Neuron (in vitro differentiated cells): ENCODE data around the gene MUC21.

Experiments used
- H2AFZ ChIP-seq: one replicate; pipeline ENCODE4 v1.6.1; 2013; ENCODE audit warnings: low read depth, mild to moderate bottlenecking, inconsistent platforms, low read length, moderate library complexity
- H3K27me3 ChIP-seq: one replicate; pipeline ENCODE4 v1.6.1; 2013; ENCODE audit warnings: low read length; ENCODE audit not compliant: insufficient read depth
- H3K36me3 ChIP-seq: one replicate; pipeline ENCODE4 v1.6.1; 2013; ENCODE audit warnings: low read length; ENCODE audit not compliant: insufficient read depth
- H3K4me1 ChIP-seq: one replicate; pipeline ENCODE4 v1.6.1; 2013; ENCODE audit warnings: low read length; ENCODE audit not compliant: insufficient read depth
- H3K4me3 ChIP-seq: 2 replicates; pipeline ENCODE4 v1.5.1; 2013; ENCODE audit warnings: mild to moderate bottlenecking, low read length, moderate library complexity
- H3K9me3 ChIP-seq: one replicate; pipeline ENCODE4 v1.6.1; 2013; ENCODE audit warnings: low read length

MUC21 gene

GRCh38 chr6:30983439-30983838 is at the start of gene MUC21:
MUC21 (plus strand) TSS chr6:30983718; CDS start chr6:30983959, 241 bp downstream.
- Histone ChIP-seq H3K36me3 (no peaks in the 10 kb centered on the region), H3K4me1 (no peaks in the 10 kb centered on the region), H2AFZ (no peak within 1 kb of the TSS), H3K9me3 (no peaks in the 10 kb centered on the region), H3K27me3 (no peaks in the 10 kb centered on the region), H3K4me3 (no peak within 1 kb of the TSS)

GRCh38 chr6:30935018-30935417 is 48.5 kb upstream of the MUC21 start:
- H2AFZ ChIP-seq, result no peak overlapping the region
- no peaks in the 10 kb centered on the region for H3K36me3 ChIP-seq
- no peaks in the 10 kb centered on the region for H3K4me1 ChIP-seq
- no peak overlapping the region for H3K4me3 ChIP-seq
- peaks cover 10% of the 10 kb centered on the region for H3K27me3 ChIP-seq
- no peaks in the 10 kb centered on the region for H3K9me3 ChIP-seq

DNA sequence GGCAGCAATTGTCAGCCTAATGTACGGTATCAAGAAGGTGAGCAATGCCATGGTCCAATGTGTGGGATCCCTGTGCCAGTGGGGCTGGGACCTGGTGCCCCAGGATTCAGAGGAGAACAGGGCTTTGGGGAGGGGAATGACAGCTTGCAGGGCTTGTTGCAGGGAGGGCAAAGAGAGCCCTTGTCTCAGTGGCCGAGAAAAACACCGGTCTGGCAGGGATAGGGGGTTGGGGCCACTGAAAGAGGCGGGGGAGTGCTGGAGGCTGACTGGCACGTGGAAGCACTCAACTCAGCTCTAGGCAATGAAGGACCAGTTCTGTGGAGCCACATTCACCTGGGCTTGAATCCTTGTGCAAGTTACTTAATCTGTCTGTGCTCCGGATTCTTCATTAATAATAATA is 46.3 kb upstream of the MUC21 start:
- Histone ChIP-seq H2AFZ (no peak overlapping the region), H3K4me1 (peaks cover 2% of the 10 kb centered on the region), H3K27me3 (peaks cover 10% of the 10 kb centered on the region), H3K36me3 (no peaks in the 10 kb centered on the region), H3K4me3 (no peak overlapping the region), H3K9me3 (no peaks in the 10 kb centered on the region)

DNA sequence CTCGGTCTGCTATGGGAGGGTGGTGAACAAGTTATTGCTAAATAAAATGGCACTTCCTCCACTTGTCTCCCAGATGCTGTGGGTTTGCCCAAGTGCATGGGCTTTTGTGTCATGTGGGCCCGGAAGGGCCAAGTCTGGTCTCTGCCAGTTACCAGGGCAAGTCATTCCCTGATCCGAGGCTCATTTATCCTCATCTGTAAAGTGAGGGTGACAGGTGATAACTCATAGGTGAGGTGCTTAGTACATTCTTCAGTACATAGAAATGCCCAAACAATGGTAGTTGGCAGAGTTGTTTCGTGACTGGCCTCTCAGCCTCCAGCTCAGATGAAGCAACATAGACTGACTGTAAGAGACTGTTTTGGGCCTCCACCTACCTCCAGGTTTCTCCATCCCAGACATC is 44.8 kb upstream of the MUC21 start:
- Histone ChIP-seq H3K4me3 (no peak overlapping the region), H2AFZ (no peak overlapping the region)

DNA sequence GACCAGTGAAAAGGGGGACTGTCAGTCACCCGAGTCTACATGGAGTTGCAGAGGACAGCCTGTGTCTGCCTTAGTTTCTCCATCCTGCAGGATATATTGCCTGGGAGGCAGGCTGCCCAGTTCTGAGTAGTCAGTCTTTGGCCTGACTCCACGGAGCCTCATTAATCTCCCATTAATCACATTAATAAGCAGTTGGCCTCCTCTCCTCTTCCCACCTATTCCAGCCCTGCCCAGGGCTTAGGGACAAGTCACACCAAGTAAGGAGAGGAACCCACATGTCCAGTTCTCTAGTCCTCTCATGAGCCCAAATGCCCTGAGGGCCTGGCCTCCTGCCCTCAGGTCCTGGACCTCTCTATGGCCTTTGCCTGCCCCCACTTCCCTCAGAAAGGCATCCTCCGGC is 44.0 kb upstream of the MUC21 start:
- peaks cover 8% of the 10 kb centered on the region for H3K4me1 ChIP-seq
- H3K27me3 ChIP-seq, result peaks cover 6% of the 10 kb centered on the region
- no peaks in the 10 kb centered on the region for H3K36me3 ChIP-seq
- H3K4me3 ChIP-seq, result no peak overlapping the region
- no peaks in the 10 kb centered on the region for H3K9me3 ChIP-seq
- H2AFZ ChIP-seq, result no peak overlapping the region

More for the DNA sequence above, 44.8 kb upstream of the MUC21 start:
- no peaks in the 10 kb centered on the region for H3K36me3 ChIP-seq
- H3K9me3 ChIP-seq, result no peaks in the 10 kb centered on the region
- peaks cover 6% of the 10 kb centered on the region for H3K27me3 ChIP-seq
- H3K4me1 ChIP-seq, result peaks cover 8% of the 10 kb centered on the region

DNA sequence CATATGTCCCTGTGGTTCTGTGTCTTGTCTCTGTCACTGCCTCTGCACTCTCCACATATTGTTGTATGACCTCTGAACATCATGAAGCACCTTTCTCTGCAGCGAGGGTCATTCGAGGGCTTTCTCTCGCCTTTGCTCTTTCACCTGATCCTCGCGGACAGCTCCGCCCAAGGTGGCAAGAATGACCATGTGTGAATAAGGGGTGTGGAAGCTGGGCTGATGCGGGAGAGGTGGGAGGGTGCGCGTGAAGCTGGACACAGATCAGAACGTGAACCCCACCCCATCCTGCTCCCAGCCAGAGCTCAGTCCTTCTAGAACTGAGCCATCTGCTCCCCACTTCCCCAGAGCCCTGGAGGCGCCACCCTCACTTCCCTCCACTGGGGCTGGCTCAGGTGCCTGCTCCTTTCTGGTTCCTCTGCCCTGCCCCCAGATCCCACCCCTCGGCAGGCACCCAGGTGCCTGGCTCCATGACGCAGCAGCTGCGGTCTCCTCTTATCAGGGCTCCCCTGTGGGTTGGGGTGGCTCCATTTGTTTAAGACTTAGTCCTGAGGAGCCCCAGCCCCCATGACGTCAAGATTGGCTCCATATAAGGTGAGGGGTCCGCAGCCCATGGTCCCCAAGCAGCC is 43.0 kb upstream of the MUC21 start, which contains the start of gene MUCL3:
MUCL3 (plus strand) TSS at position 613 of the 626 bp plus-strand sequence. CDS start 27 bp downstream, outside the sequence.
- no peak within 1 kb of the TSS for H2AFZ ChIP-seq
- no peaks in the 10 kb centered on the region for H3K9me3 ChIP-seq
- peaks cover 6% of the 10 kb centered on the region for H3K27me3 ChIP-seq
- H3K4me1 ChIP-seq, result peaks cover 8% of the 10 kb centered on the region
- H3K36me3 ChIP-seq, result no peaks in the 10 kb centered on the region
- H3K4me3 ChIP-seq, result no peak within 1 kb of the TSS

- Histone ChIP-seq H2AFZ (no peak overlapping the region), H3K27me3 (no peaks in the 10 kb centered on the region)
Observed at GRCh38 chr6:30942338-30943060, 41.0 kb upstream of the MUC21 start.

GRCh38 chr6:30944051-30944450 is 39.5 kb upstream of the MUC21 start:
- no peaks in the 10 kb centered on the region for H3K27me3 ChIP-seq
- H3K36me3 ChIP-seq, result no peaks in the 10 kb centered on the region
- no peak overlapping the region for H3K4me3 ChIP-seq
- no peaks in the 10 kb centered on the region for H3K9me3 ChIP-seq
- H2AFZ ChIP-seq, result no peak overlapping the region
- H3K4me1 ChIP-seq, result peaks cover 8% of the 10 kb centered on the region

More at GRCh38 chr6:30942338-30943060, 41.0 kb upstream of the MUC21 start:
- H3K4me1 ChIP-seq, result peaks cover 8% of the 10 kb centered on the region
- no peak overlapping the region for H3K4me3 ChIP-seq
- no peaks in the 10 kb centered on the region for H3K9me3 ChIP-seq
- no peaks in the 10 kb centered on the region for H3K36me3 ChIP-seq

DNA sequence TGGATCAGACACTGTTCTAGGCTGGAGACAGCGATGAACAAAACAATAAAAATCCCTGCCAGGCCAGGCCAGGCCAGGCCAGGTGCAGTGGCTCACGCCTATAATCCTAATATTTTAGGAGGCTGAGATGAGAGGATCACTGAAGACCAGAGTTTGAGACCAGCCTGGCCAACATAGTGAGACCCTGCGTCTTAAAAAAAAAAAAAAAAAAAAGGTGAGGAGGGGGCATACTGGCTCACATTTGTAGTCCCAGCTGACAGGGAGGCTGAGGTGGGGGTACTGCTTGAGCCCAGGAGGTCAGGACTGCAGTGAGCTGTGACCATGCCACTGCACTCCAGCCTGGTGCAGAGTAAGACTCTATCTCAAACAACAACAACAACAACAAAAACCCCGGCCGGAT is 38.2 kb upstream of the MUC21 start:
- Histone ChIP-seq H3K27me3 (no peaks in the 10 kb centered on the region), H2AFZ (no peak overlapping the region), H3K36me3 (no peaks in the 10 kb centered on the region), H3K4me1 (peaks cover 8% of the 10 kb centered on the region), H3K4me3 (no peak overlapping the region), H3K9me3 (peaks cover 3% of the 10 kb centered on the region)

DNA sequence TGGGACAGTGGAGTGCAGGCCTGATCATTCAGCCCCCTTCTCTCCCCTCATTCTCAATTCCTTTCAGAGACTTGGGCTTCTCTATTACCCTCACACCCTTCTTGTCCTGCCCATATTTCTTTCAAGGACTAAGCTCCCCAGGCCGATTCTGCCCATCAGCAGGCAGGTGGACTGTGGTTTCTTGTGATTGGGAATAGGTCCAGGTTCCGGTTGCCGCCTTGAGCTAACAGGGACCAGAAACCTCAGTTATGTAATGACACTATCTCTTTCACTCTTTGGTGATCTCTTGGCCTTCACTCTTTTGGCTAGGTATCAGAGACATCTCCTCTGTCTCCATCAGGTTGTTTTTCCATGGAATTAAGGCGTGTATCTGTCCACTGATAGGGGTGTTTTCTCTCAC is 36.3 kb upstream of the MUC21 start:
- H3K36me3 ChIP-seq, result no peaks in the 10 kb centered on the region
- no peak overlapping the region for H2AFZ ChIP-seq
- peaks cover 3% of the 10 kb centered on the region for H3K9me3 ChIP-seq
- H3K4me1 ChIP-seq, result peaks cover 6% of the 10 kb centered on the region
- peaks cover 1% of the 10 kb centered on the region for H3K27me3 ChIP-seq
- H3K4me3 ChIP-seq, result no peak overlapping the region

- Histone ChIP-seq H3K4me3 (no peak overlapping the region), H3K27me3 (peaks cover 10% of the 10 kb centered on the region), H2AFZ (no peak overlapping the region), H3K9me3 (peaks cover 3% of the 10 kb centered on the region), H3K4me1 (no peaks in the 10 kb centered on the region), H3K36me3 (no peaks in the 10 kb centered on the region)
Observed at GRCh38 chr6:30948811-30949210, 34.7 kb upstream of the MUC21 start.

DNA sequence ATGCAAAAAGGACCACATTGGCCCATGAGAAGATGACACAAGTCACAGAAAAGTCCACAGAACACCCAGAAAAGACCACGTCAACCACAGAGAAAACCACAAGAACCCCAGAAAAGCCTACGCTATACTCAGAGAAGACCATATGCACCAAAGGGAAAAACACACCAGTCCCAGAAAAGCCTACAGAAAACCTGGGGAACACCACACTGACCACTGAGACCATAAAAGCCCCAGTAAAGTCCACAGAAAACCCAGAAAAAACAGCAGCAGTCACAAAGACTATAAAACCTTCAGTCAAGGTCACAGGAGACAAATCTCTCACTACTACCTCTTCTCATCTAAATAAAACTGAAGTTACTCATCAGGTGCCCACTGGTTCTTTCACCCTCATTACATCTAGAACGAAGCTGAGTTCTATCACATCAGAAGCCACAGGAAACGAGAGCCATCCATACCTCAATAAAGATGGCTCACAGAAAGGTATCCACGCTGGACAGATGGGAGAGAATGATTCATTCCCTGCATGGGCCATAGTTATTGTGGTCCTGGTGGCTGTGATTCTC is 31.5 kb upstream of the MUC21 start:
- no peak overlapping the region for H3K4me3 ChIP-seq
- peaks cover 4% of the 10 kb centered on the region for H3K4me1 ChIP-seq
- H3K9me3 ChIP-seq, result peaks cover 3% of the 10 kb centered on the region
- H3K36me3 ChIP-seq, result no peaks in the 10 kb centered on the region
- H2AFZ ChIP-seq, result no peak overlapping the region
- peaks cover 36% of the 10 kb centered on the region for H3K27me3 ChIP-seq

DNA sequence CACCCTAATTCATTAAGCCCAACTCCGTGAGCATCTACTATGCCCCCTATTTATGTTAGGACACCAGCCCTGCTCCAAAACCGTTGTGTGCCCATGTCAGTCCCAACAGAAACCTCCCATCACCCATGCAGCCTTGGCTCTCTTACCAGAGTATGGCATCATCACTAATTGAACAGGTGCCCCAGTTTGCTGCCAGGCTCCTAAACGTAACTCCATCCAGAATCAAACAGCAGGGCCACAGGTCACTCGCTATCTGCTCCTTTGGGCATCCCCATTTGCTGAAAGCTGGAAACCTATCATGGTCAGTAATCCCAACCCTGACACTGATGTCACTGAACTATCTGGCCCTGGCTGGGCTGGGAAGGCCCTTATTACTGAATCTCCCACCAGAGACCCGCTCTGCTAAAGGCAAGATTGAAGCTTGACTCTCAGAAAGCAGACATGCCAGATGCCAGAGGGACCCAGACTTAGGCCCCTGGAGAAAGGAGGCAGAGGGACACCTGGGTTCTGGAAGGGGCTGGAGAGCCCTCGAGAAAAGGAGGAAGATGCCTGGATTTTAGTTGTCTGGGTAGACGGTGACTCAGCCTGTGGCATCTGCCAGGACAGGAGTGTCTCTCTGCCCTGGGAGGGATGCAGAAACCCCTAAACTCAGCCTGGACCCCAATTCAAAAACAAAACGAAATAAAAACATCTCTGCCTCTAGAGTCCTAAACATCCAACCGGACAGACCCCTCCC is 28.7 kb upstream of the MUC21 start:
- Histone ChIP-seq H3K4me3 (no peak overlapping the region), H3K36me3 (no peaks in the 10 kb centered on the region), H2AFZ (no peak overlapping the region), H3K27me3 (peaks cover 51% of the 10 kb centered on the region), H3K9me3 (no peaks in the 10 kb centered on the region), H3K4me1 (peaks cover 4% of the 10 kb centered on the region)
